PFSK-1 (cell line): ENCODE results near the gene GFER.
A peak's percentile ranks its signal among the peaks of the same experiment; 100 is the strongest.

Experiments used
- FOXP2 ChIP-seq: optimal IDR thresholded peaks from 2 replicates; pipeline ENCODE3; 2011; ENCODE audit warnings: borderline replicate concordance, control low read depth, inconsistent platforms; ENCODE audit not compliant: insufficient read depth; ENCODE audit errors: extremely low read length, extremely low read depth
- POLR2AphosphoS5 ChIP-seq: IDR thresholded peaks from 2 replicates; pipeline ENCODE4 v1.6.1; 2012; ENCODE audit warnings: low read depth, mild to moderate bottlenecking, control low read depth, low read length, moderate library complexity
- REST ChIP-seq, 2 experiments: IDR thresholded peaks; 2 replicates each; pipeline versions ENCODE4 v1.6.1 to v1.8.0; 2011 to 2012; ENCODE audit warnings: low read depth in 2 of 2, low read length in 2 of 2, control low read depth in 1 of 2, inconsistent platforms in 1 of 2, mild to moderate bottlenecking in 1 of 2, moderate library complexity in 1 of 2; ENCODE audit not compliant: insufficient read depth in 1 of 2
- SIN3A ChIP-seq: IDR thresholded peaks from 2 replicates; pipeline ENCODE4 v1.6.1; 2012; ENCODE audit warnings: mild to moderate bottlenecking, low read length, moderate library complexity, borderline replicate concordance; ENCODE audit not compliant: insufficient read depth
- TAF1 ChIP-seq: IDR thresholded peaks from 2 replicates; pipeline ENCODE4 v1.6.1; 2012; ENCODE audit warnings: low read length, control low read depth, borderline replicate concordance; ENCODE audit not compliant: insufficient read depth

The GFER gene

GRCh38 chr16:1940273-1941161 is 43.5 kb upstream of the GFER start:
- TF ChIP-seq POLR2AphosphoS5 (no peak), FOXP2 (no peak), TAF1 (no peak), SIN3A (no peak), REST (IDR thresholded peaks at IDR 0.05; ENCODE audit: insufficient read depth in 1 of 2, low read depth in 2 of 2, low read length in 2 of 2) (no peak)

- no peak for TF ChIP-seq REST (IDR thresholded peaks at IDR 0.05; ENCODE audit: insufficient read depth in 1 of 2, low read depth in 2 of 2, low read length in 2 of 2)
- TF ChIP-seq FOXP2 = no peak
- no peak for TF ChIP-seq POLR2AphosphoS5
- no peak for TF ChIP-seq SIN3A
- no peak for TF ChIP-seq TAF1
Measured at GRCh38 chr16:1941162-1942046, 42.6 kb upstream of the GFER start.

DNA sequence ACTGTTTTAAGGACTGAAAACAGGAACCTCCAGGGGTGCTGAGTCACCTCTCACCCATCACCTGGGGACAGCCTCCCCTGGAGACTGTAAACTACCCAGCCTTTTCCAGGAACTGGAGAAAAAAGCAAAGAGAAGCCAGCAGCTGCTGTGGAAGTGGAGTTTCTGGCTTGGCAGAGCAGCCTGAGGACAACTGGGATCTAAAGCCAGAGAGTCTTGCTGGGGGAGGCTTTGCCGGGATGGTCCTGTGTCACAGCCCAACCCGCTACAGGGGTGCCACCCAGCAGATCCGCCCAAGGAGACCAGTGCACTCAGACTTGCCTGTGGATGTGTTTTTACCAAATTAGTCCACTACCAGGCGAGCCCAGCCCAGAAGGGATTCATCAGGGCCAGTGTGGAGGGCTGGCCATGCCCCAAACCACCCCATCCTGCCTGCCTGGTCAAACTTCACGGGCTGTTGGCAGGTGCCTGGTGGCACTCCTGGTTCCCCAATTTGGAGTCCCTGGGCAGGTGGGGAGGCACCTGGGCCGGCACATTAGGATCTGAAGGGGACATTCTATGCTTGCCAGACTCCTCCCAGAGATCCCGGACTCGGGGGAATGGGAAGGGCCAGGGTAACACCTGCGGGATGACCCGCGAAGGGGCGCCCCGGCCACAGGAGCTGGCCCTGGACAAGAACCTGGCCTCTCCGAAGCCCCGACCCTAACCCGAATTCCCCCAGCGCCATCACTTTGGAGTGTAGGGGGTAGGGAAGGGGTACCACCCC is 41.8 kb upstream of the GFER start:
- TF ChIP-seq POLR2AphosphoS5 (no peak), SIN3A (no peak), FOXP2 (no peak)

- TF ChIP-seq SIN3A (no peak), POLR2AphosphoS5 (peak; percentile 59), TAF1 (peak; percentile 84; the same call in 1 of the 2 replicates)
Measured at GRCh38 chr16:1942810-1943726, 40.9 kb upstream of the GFER start, which contains the start of gene MSRB1. Gene MSRB1 (minus strand): TSS chr16:1943199. CDS start chr16:1943156, 43 bp downstream.

GRCh38 chr16:1944612-1945199 is 39.3 kb upstream of the GFER start:
- TF ChIP-seq FOXP2 (no peak), SIN3A (no peak), REST (IDR thresholded peaks at IDR 0.05; ENCODE audit: insufficient read depth in 1 of 2, low read depth in 2 of 2, low read length in 2 of 2) (no peak), TAF1 (no peak), POLR2AphosphoS5 (no peak)
